GM21360 (cell line): ENCODE measurements around the gene RASL12.
"Not testable (repeated sequence)": the region's sequence is repeated elsewhere in the genome, so short reads cannot be mapped to it uniquely, and the experiment has no call there.

Source experiments
- ATAC-seq: cut with Tn5 transposase; IDR thresholded peaks from one replicate; pipeline ENCODE4 v1.9.1; 2021; ENCODE audit warnings: mild to moderate bottlenecking, moderate library complexity; ENCODE audit not compliant: unreplicated experiment

RASL12 gene

DNA sequence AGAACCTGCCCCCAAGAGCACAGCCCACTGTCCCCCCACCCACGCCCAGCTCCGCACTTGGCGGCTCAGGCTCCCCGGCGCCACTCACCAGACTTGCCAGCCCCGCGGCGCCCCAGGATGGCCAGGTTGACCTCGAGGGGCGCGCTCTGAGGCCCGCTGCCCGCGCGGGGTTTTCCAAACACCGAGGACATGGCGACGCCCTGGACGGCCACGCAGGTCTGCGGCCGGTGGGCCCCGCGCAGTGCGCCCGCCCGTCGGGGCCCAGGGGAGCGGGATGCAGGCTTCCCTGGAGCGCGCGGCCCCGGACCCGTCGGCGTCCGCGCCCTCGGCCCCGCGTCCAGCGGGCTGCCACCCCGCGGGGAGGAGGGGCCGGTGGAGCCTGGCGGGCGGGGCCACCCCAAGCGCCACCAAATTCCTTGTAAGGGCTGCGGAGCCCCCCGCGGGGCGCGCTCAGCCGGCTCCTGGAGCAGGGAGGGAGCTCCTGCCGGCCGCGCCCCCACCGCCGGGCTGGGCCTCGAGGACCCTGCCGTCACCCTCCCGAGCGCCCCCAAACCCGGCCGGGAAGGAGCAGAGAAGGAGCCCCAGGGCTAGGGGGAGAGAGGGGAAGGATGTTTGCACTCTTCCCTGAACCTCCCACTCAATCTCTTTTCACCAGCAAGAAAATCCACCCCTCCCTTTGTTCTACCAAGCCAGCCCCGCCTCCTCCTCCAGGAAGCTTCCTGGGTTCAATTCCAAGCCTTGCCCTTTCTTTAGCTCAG lies at the start of gene RASL12:
TSS of gene RASL12 (minus strand) at position 347 of the 758 bp plus-strand sequence. CDS start at position 191, 156 bp downstream.
- no peak for ATAC-seq

GRCh38 chr15:65115542-65115941 lies 47.8 kb upstream of the RASL12 start:
- no peak for ATAC-seq

GRCh38 chr15:65115086-65115485 lies 47.3 kb upstream of the RASL12 start, which contains the start of gene UBAP1L:
Gene UBAP1L, minus strand, starts transcription at chr15:65115200. Its CDS starts 8,985 bp downstream, at chr15:65106215.
- ATAC-seq: no peak

GRCh38 chr15:65110676-65111292 lies 43.0 kb upstream of the RASL12 start:
- no peak for ATAC-seq

- no peak for ATAC-seq
Observed at GRCh38 chr15:65106011-65106590, 38.3 kb upstream of the RASL12 start.

- ATAC-seq: no peak
Observed at GRCh38 chr15:65105038-65105437, 37.2 kb upstream of the RASL12 start.

DNA sequence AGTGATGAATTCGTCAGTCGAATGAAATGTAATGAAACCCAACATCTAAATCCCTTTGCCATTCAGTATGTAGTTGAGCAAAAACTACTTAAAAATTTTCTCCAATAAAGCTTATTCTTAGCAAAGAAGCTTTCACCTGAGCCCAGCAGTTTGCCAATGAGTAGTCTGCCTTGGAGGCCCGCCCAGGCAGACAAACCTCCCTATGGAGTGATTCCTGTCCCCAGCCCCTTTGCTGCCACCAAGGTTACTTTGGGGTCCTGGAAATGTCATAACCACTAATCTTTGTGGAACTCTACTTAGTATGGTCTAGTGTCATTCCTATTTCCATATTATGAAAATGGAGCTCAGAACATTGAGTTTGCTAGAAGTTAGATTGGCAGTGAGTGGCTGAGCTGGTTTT lies 35.1 kb upstream of the RASL12 start:
- ATAC-seq: no peak

DNA sequence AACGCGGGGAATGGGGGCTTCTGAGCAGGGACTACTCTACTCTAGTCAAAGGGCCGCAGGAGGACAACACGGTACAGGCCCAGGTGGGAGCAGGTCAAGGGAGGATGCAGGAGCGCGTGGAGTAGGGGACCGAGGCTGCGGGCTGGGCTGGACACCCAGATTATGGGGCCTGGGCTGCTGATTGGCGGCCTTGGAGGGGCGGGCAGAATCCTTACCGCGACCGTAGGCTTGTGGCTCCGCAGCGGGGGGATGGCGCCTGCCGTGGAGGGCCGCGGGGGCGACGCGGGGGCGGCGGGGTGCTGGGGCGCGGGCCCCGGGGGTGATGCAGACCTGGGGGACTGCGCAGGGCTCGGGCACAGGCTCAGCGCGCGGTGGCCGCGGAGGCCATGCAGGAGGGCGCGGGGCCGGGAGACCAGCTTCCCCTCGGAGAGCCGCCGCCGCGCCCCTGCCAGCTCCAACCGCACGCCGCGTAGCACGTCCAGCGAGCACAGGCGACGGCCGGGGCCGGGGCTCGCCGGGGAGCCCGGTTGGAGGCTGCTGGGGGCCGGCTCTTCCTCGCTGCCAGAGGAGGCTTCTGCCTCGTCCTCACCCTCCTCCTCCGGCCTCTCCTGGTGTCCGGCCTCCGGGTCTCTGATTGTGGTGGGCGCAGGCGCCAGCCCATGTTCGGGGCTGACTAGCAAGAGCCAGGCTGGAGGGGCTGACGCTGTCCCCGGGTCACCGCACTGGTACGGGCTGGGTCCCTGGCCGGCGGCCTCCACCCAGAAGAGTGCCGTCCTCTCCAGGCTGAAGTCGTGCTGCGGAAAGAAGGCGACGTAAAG lies 34.3 kb upstream of the RASL12 start:
- no peak for ATAC-seq

GRCh38 chr15:65101411-65101890 lies 33.7 kb upstream of the RASL12 start:
- no peak for ATAC-seq

- no peak for ATAC-seq
Observed at GRCh38 chr15:65100442-65100841, 32.7 kb upstream of the RASL12 start.

DNA sequence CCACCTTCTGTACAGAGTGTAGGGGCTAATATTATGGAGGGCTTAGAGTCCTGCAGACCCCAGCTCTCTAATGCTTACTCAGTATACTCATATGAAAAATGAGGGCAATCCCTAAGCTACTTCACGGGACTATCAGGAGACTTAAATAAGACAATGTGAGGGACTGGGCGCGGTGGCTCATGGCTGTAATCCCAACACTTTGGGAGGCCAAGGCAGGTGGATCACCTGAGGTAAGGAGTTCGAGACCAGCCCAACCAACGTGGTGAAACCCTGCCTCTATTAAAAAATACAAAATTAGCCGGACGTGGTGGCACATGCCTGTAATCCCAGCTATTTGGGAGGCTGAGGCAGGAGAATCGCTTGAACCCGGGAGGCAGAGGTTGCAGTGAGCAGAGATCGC lies 32.0 kb upstream of the RASL12 start:
- ATAC-seq: not testable (repeated sequence)

GRCh38 chr15:65099336-65099735 lies 31.5 kb upstream of the RASL12 start:
- ATAC-seq: no peak

- ATAC-seq: no peak
Observed at GRCh38 chr15:65097651-65098263, 30.0 kb upstream of the RASL12 start.

DNA sequence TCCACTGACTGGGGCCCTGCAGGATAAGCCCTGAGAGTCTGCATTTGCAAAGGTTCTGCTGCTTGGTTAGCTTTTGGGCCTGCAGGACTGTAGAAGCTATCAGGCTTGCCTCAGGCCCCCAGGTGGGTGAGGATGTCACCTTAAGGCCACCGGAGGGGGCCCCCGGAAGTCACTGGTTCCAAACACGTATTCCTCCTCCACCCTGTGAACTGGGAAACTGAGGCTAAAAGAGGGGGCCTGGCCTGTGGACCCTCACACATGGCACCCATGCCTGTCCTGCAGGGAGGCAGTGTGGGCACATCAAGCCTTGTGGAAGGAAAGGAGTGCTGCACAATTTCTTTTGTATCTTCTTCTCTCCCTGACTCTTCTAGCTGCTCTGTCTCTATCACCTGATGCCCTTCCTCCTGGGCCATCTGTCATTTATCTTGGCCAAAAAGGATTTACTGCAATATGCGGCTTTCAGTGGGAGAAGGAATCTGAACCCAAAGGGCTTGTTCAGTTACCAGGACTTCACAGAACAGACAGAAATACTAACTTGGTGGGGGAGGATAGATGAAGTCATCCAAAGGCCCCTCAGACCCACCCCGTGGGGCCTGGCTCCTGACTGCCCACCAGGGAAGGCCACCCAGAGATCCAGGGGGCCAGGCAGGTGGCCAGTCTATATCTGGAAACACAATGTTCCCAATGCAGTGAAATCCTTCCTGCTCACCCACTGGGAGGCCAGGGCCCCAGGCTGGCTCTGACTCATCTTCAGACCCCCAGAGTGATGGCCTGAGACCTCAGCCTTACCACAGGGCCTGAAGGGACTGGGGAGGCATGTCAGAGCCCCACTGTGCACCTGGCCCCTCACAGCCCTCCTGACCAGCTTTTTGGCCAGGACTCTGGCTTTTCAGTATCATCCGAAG lies 28.9 kb upstream of the RASL12 start:
- ATAC-seq: no peak

- no peak for ATAC-seq
Observed at GRCh38 chr15:65095747-65096104, 27.9 kb upstream of the RASL12 start.

- no peak for ATAC-seq
Observed at GRCh38 chr15:65095011-65095746, 27.4 kb upstream of the RASL12 start.

- ATAC-seq: no peak
Observed at GRCh38 chr15:65094294-65094995, 26.7 kb upstream of the RASL12 start.

GRCh38 chr15:65093793-65094170 lies 26.0 kb upstream of the RASL12 start:
- ATAC-seq: not testable (repeated sequence)
